Upper lobe of right lung (tissue), 1 donor: ENCODE results near the gene PTBP3. TPM values are rescaled to one million over a fixed set of nuclear protein-coding genes. Genes with fewer than 3 reads are reported as not detected.

Experiments
- ATAC-seq: fragments of 200-7000 bp; cut with Tn5 transposase; one replicate; pipeline ENCODE4 v1.9.1; 2020; ENCODE audit warnings: mild to moderate bottlenecking, moderate library complexity
- DNase-seq: peaks from one replicate; pipeline ENCODE4 v3.0.0-alpha.2; 2020
- H3K27ac ChIP-seq: fragments of 200-600 bp; one replicate; pipeline ENCODE4 v1.8.0; 2022
- H3K27me3 ChIP-seq: fragments of 200-600 bp; one replicate; pipeline ENCODE4 v1.8.0; 2022; ENCODE audit warnings: mild to moderate bottlenecking
- H3K36me3 ChIP-seq: fragments of 200-600 bp; one replicate; pipeline ENCODE4 v1.8.0; 2022
- H3K4me1 ChIP-seq: fragments of 200-600 bp; one replicate; pipeline ENCODE4 v1.8.0; 2022
- H3K4me3 ChIP-seq: fragments of 200-600 bp; one replicate; pipeline ENCODE4 v1.8.0; 2022; ENCODE audit warnings: mild to moderate bottlenecking
- H3K9me3 ChIP-seq: fragments of 200-600 bp; one replicate; pipeline ENCODE4 v1.8.0; 2022
- intact Hi-C: fragments of 100-400 bp; cut with DNase I; formaldehyde crosslinking; loops from one replicate; pipeline ENCODE4 v1.11.0; 2022
- total RNA-seq: library from RNA; stranded (reverse); fragmentation: NEBNext Ultra II Directional; extraction: Animal tissue kit (Norgen Biotek cat#: 25700); gene quantifications from one replicate; pipeline ENCODE4 v1.2.1, GENCODE V29; 2021
- TF ChIP-seq, protein P1 (sequence below): fragments of 200-600 bp; IDR thresholded peaks from one replicate; pipeline ENCODE4 v1.8.0; 2022; ENCODE audit warnings: antibody characterized with exemption
- donor health status: DM: no; HTN: yes; CAD: no; lungs with severe emphysema.

The PTBP3 gene
- total RNA-seq, 1 donor from 2014 or later = 77.6 TPM

DNA sequence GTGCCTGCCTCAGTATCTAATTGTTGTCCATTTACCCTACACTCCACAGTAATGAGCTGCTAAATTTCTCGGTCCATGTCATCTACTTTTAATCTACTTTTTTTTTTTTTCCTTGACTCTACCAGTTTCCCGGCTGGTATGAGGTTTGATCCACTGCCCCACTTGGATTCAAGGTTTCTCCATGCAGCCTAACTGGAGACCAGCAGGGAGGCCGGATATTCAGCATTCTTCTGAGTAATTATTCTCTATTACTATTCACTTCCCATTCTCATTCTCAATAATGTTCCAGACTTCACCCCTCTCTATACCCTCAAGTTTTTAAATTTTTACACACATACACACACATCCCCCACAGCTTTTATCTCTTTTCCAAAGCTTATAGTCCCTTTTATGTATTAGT lies 107.3 kb downstream of the PTBP3 start:
- ATAC-seq = no peak

DNA sequence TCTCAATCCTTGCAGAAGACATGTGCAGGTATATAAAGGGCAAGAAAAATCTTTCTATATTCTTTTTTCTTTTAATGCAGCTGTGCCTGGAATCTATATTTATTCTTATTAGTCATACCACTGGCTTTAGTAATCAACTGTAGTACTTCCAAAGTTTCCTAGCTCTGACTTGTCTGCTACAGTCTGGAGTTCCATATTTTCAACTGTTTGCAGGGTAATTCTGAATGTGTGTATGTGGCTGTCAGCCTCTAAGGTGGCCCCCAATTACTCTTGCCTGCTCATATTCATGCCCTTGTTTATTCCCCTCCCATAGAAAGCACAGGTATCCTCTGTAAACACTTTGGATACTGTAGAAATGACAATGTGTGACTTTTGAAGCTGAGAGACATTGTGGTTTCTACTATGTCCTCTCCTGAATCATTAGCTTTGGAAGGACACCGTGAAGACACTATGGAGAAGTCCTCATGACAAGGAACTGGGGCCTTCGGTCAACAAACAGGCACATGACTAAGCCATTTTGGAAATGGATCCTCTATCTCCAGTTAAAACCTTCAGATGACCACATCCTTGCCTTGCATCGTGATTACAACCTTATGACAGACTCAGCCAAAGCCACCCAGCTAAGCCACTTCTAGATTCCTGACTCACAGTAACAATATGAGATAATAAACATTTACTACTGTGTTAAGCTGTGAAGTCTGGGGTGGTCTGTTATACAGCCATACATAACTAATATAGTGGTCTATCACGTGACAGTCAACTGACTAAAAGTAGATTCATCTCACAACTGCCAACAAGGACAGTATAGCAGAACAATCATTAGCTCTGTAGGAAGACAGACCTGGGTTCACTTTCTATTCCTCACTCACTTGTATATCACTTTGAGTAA lies 108.8 kb downstream of the PTBP3 start:
- Histone ChIP-seq H3K36me3 (peaks cover 83% of the 10 kb centered on the region), H3K4me1 (no peaks in the 10 kb centered on the region), H3K27ac (no peak overlapping the region), H3K4me3 (no peak overlapping the region), H3K9me3 (no peaks in the 10 kb centered on the region), H3K27me3 (no peaks in the 10 kb centered on the region)
- DNase-seq = no peak
- ATAC-seq = peak; percentile 38
- TF ChIP-seq, protein P1, sequence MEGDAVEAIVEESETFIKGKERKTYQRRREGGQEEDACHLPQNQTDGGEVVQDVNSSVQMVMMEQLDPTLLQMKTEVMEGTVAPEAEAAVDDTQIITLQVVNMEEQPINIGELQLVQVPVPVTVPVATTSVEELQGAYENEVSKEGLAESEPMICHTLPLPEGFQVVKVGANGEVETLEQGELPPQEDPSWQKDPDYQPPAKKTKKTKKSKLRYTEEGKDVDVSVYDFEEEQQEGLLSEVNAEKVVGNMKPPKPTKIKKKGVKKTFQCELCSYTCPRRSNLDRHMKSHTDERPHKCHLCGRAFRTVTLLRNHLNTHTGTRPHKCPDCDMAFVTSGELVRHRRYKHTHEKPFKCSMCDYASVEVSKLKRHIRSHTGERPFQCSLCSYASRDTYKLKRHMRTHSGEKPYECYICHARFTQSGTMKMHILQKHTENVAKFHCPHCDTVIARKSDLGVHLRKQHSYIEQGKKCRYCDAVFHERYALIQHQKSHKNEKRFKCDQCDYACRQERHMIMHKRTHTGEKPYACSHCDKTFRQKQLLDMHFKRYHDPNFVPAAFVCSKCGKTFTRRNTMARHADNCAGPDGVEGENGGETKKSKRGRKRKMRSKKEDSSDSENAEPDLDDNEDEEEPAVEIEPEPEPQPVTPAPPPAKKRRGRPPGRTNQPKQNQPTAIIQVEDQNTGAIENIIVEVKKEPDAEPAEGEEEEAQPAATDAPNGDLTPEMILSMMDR = no peak
- intact Hi-C loops = no loop called here

More for the DNA sequence above, 107.3 kb downstream of the PTBP3 start:
- H3K27me3 ChIP-seq = no peaks in the 10 kb centered on the region
- H3K9me3 ChIP-seq = no peaks in the 10 kb centered on the region
- DNase-seq = no peak
- TF ChIP-seq, protein P1 = no peak
- no peak overlapping the region for H3K27ac ChIP-seq
- intact Hi-C loops = no loop called here
- no peak overlapping the region for H3K4me3 ChIP-seq
- peaks cover 76% of the 10 kb centered on the region for H3K36me3 ChIP-seq
- no peaks in the 10 kb centered on the region for H3K4me1 ChIP-seq

DNA sequence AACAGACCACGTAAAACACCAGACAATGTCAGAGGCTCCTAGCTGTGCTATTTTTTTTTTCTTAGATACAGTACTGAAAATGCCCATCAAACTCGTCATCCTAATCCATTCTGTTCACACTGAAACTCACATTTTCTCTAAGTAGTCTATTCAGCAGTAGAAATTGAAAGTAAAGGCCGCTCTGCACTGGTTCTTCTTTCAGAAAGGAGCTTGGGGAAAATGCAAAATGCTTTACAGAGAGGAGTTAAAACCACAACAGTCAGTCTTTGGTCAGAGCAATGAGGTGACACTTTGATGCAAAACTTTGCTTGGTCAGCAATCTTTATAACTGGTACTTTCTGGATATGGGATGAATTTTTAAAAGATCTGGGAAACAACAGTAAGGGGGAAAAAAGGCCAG lies 114.5 kb downstream of the PTBP3 start:
- intact Hi-C loops = no loop called here
- Histone ChIP-seq H3K9me3 (no peaks in the 10 kb centered on the region), H3K27me3 (no peaks in the 10 kb centered on the region), H3K27ac (no peak overlapping the region), H3K4me1 (no peaks in the 10 kb centered on the region), H3K4me3 (no peak overlapping the region), H3K36me3 (peaks cover 61% of the 10 kb centered on the region)
- ATAC-seq (no peak), DNase-seq (no peak)
- TF ChIP-seq, protein P1 = no peak

DNA sequence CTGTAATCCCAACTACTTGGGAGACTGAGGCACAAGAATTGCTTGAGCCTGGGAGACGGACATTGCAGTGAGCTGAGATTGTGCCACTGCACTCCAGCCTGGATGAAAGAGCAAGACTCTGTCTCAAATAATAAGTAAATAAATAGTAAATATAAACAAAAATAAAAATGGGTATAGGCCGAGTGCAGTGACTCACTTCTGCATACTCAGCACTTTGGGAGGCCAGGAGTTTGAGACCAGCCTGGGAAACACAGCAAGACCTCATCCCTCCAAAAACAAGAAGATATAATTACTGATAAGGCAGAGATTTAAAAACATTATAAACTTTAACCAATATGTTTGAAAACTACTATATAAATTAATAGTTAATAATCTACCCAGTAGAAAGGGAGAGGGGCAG lies 120.5 kb downstream of the PTBP3 start:
- peaks cover 51% of the 10 kb centered on the region for H3K36me3 ChIP-seq
- no peak overlapping the region for H3K4me3 ChIP-seq
- intact Hi-C loops = no loop called here
- no peaks in the 10 kb centered on the region for H3K27me3 ChIP-seq
- H3K4me1 ChIP-seq = no peaks in the 10 kb centered on the region
- peaks cover 3% of the 10 kb centered on the region for H3K9me3 ChIP-seq
- DNase-seq = no peak
- H3K27ac ChIP-seq = no peak overlapping the region
- ATAC-seq = no peak
- TF ChIP-seq, protein P1 = no peak

DNA sequence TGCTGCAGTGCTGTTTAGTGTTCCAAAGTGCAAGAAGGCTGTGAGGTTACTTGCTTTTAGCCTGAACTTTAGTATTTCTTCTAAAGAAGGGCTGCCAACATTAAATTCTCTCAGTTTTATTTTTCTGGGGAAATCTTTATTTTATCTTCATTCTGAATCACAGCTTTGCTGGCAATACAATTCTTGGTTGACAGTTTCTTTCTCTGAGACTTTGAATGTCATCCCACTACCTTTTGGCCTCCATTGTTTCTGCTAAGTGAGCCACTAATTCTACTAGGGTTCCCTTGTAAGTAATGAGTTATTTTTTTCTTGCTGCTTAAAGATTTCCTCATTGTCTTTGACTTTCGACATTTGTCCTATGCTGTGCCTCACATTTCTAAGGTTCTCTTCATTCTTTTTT lies 126.0 kb downstream of the PTBP3 start:
- DNase-seq (no peak), ATAC-seq (no peak)
- Histone ChIP-seq H3K27ac (no peak overlapping the region), H3K9me3 (peaks cover 8% of the 10 kb centered on the region), H3K4me1 (no peaks in the 10 kb centered on the region), H3K27me3 (no peaks in the 10 kb centered on the region), H3K36me3 (peaks cover 22% of the 10 kb centered on the region), H3K4me3 (no peak overlapping the region)
- intact Hi-C loops = no loop called here
- TF ChIP-seq, protein P1 = no peak
